Loucy (cell line): Measurements from ENCODE around the gene GXYLT2.

ENCODE experiments used
- CTCF ChIP-seq: fragments of 200-600 bp; sonication (generic); conservative IDR thresholded peaks from 2 replicates; pipeline ENCODE4 v1.5.1; 2014; ENCODE audit warnings: mild to moderate bottlenecking, antibody characterized with exemption, low read length
- EZH2phosphoT487 ChIP-seq: fragments of 200-600 bp; IDR thresholded peaks from 2 replicates; pipeline ENCODE4 v1.6.1; 2018; ENCODE audit warnings: antibody characterized with exemption, mild to moderate bottlenecking, moderate library complexity, borderline replicate concordance

GRCh38 chr3:73009750-73010149 is 121.9 kb downstream of the GXYLT2 start:
- TF ChIP-seq CTCF (no peak), EZH2phosphoT487 (no peak)
